Vagina (tissue), 2 donors: ENCODE measurements around the gene SEC62.

Experiments
- POLR2A ChIP-seq, 2 donors: fragments of 450-650 bp; IDR thresholded peaks; one replicate each; pipeline ENCODE4 v1.6.1; 2017; ENCODE audit warnings: antibody characterized with exemption in 2 of 2, mild to moderate bottlenecking in 2 of 2, moderate library complexity in 2 of 2
- TF ChIP-seq, protein P1 (sequence below), 3 experiments: fragments of 450-650 bp in 2 of 3; fragments of 200-600 bp in 1 of 3; sonication (generic) in 1 of 3; IDR thresholded peaks; one replicate each; pipeline ENCODE4 v1.5.1; 2017 to 2019; ENCODE audit warnings: antibody characterized with exemption in 3 of 3, mild to moderate bottlenecking in 2 of 3, moderate library complexity in 2 of 3

GRCh38 chr3:170043506-170043905, 76.9 kb downstream of the SEC62 start:
- no peak for TF ChIP-seq POLR2A (IDR thresholded peaks at IDR 0.05)
- TF ChIP-seq, protein P1, sequence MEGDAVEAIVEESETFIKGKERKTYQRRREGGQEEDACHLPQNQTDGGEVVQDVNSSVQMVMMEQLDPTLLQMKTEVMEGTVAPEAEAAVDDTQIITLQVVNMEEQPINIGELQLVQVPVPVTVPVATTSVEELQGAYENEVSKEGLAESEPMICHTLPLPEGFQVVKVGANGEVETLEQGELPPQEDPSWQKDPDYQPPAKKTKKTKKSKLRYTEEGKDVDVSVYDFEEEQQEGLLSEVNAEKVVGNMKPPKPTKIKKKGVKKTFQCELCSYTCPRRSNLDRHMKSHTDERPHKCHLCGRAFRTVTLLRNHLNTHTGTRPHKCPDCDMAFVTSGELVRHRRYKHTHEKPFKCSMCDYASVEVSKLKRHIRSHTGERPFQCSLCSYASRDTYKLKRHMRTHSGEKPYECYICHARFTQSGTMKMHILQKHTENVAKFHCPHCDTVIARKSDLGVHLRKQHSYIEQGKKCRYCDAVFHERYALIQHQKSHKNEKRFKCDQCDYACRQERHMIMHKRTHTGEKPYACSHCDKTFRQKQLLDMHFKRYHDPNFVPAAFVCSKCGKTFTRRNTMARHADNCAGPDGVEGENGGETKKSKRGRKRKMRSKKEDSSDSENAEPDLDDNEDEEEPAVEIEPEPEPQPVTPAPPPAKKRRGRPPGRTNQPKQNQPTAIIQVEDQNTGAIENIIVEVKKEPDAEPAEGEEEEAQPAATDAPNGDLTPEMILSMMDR (IDR thresholded peaks at IDR 0.05), result no peak
